PC-3 (cell line): Measurements from ENCODE around the gene DLGAP4. TPM values are rescaled to one million over a fixed set of nuclear protein-coding genes. Genes with fewer than 3 reads are reported as not detected.

Source experiments
- ATAC-seq: fragments of 200-7000 bp; cut with Tn5 transposase; 2 replicates; pipeline ENCODE4 v1.9.1; 2020; ENCODE audit warnings: mild to moderate bottlenecking, moderate library complexity
- BruUV-seq: library from RNA; stranded (reverse); fragments of 400-500 nt; replicated peaks from 2 replicates; lab custom pipeline; 2021; lab: Mats Ljungman, UMichigan
- CTCF ChIA-PET: fragments of 300-600 bp; sonication (Branson Sonifier 250); formaldehyde crosslinking; loops from one replicate; lab custom pipeline; 2022; ENCODE audit warnings: antibody characterized with exemption; lab: Charles Lee
- POLR2A ChIA-PET: fragments of 300-600 bp; sonication (Branson Sonifier 250); formaldehyde crosslinking; loops from one replicate; lab custom pipeline; 2022; ENCODE audit warnings: antibody characterized with exemption; ENCODE audit not compliant: unreplicated experiment; lab: Charles Lee
- DNase-seq: peaks from one replicate; pipeline ENCODE4 v3.0.0-alpha.2; 2015
- H2AFZ ChIP-seq: fragments of 300-600 bp; sonication (generic); 2 replicates; pipeline ENCODE4 v1.6.0; 2016; ENCODE audit warnings: antibody characterized with exemption, low read length
- H3F3A ChIP-seq: fragments of 300-600 bp; sonication (generic); one replicate; pipeline ENCODE4 v1.6.0; 2017; ENCODE audit warnings: antibody characterized with exemption, low read length, control low read depth, mild to moderate bottlenecking; ENCODE audit not compliant: unreplicated experiment
- H3K27ac ChIP-seq: fragments of 300-600 bp; sonication (generic); 2 replicates; pipeline ENCODE4 v1.5.1; 2016; ENCODE audit warnings: mild to moderate bottlenecking, low read length
- H3K27me3 ChIP-seq: fragments of 300-600 bp; sonication (generic); 2 replicates; pipeline ENCODE4 v1.6.1; 2016; ENCODE audit warnings: low read length, mixed read lengths
- H3K36me3 ChIP-seq: fragments of 300-600 bp; sonication (generic); 2 replicates; pipeline ENCODE4 v1.6.1; 2016; ENCODE audit warnings: low read depth, mixed run types, low read length, mixed read lengths
- H3K4me1 ChIP-seq: fragments of 300-600 bp; sonication (generic); 2 replicates; pipeline ENCODE4 v1.5.1; 2016; ENCODE audit warnings: low read length; ENCODE audit not compliant: insufficient read depth
- H3K4me2 ChIP-seq: fragments of 300-600 bp; sonication (generic); 2 replicates; pipeline ENCODE4 v1.6.0; 2016; ENCODE audit warnings: low read length
- H3K4me3 ChIP-seq: fragments of 300-600 bp; sonication (generic); 2 replicates; pipeline ENCODE4 v1.5.1; 2016; ENCODE audit warnings: mild to moderate bottlenecking, low read length, mixed read lengths
- H3K79me2 ChIP-seq: fragments of 300-600 bp; sonication (generic); 2 replicates; pipeline ENCODE4 v1.6.1; 2017; ENCODE audit warnings: low read length, mixed read lengths
- H3K9ac ChIP-seq: fragments of 300-600 bp; sonication (generic); 2 replicates; pipeline ENCODE4 v1.6.0; 2016; ENCODE audit warnings: mild to moderate bottlenecking, low read length
- H3K9me2 ChIP-seq: fragments of 300-600 bp; sonication (generic); replicated peaks from 2 replicates; pipeline ENCODE4 v1.6.1; 2016; ENCODE audit warnings: mixed run types, low read length, mixed read lengths
- H3K9me3 ChIP-seq: fragments of 300-600 bp; sonication (generic); 2 replicates; pipeline ENCODE4 v1.6.1; 2016; ENCODE audit warnings: low read length, mixed read lengths
- H4K20me1 ChIP-seq: fragments of 300-600 bp; sonication (generic); 2 replicates; pipeline ENCODE4 v1.6.1; 2016; ENCODE audit warnings: low read length, mixed read lengths
- EZH2 ChIP-seq: fragments of 300-600 bp; sonication (generic); IDR thresholded peaks from one replicate; pipeline ENCODE4 v1.6.1; 2017; ENCODE audit warnings: antibody characterized with exemption, mild to moderate bottlenecking, low read length; ENCODE audit not compliant: unreplicated experiment
- EZH2phosphoT487 ChIP-seq: fragments of 300-600 bp; sonication (generic); IDR thresholded peaks from 2 replicates; pipeline ENCODE4 v1.6.1; 2018; ENCODE audit warnings: mild to moderate bottlenecking, antibody characterized with exemption, low read length, borderline replicate concordance
- intact Hi-C: fragments of 100-400 bp; cut with micrococcal nuclease; formaldehyde crosslinking; loops from 2 replicates; pipeline ENCODE4 v1.9.0; 2023
- total RNA-seq: library from RNA; depleted of rRNA; stranded (reverse); fragments of >200 nt; gene quantifications from 2 replicates; pipeline ENCODE4 v1.2.3, GENCODE V29; 2014
- TF ChIP-seq, protein P1 (sequence below): fragments of 300-600 bp; sonication (generic); conservative IDR thresholded peaks from 2 replicates; pipeline ENCODE4 v1.5.1; 2017; ENCODE audit warnings: antibody characterized with exemption, low read depth, mild to moderate bottlenecking, low read length

DLGAP4 gene
- total RNA-seq, 1 experiment from 2014 or later, result 21.0 TPM

- Histone ChIP-seq H3K4me3 (no peak overlapping the region), H3K9ac (no peak overlapping the region), H3K4me2 (no peak overlapping the region), H3K27me3 (peaks cover 37% of the 10 kb centered on the region; the same call in 1 of the 2 replicates), H3K27ac (no peak overlapping the region), H3K79me2 (no peaks in the 10 kb centered on the region), H3K36me3 (no peaks in the 10 kb centered on the region), H3K9me3 (no peaks in the 10 kb centered on the region), H3F3A (no peaks in the 10 kb centered on the region), H3K9me2 (no peaks in the 10 kb centered on the region), H2AFZ (no peak overlapping the region), H4K20me1 (no peaks in the 10 kb centered on the region), H3K4me1 (no peaks in the 10 kb centered on the region)
- TF ChIP-seq EZH2phosphoT487 (no peak), EZH2 (no peak)
- TF ChIP-seq, protein P1, sequence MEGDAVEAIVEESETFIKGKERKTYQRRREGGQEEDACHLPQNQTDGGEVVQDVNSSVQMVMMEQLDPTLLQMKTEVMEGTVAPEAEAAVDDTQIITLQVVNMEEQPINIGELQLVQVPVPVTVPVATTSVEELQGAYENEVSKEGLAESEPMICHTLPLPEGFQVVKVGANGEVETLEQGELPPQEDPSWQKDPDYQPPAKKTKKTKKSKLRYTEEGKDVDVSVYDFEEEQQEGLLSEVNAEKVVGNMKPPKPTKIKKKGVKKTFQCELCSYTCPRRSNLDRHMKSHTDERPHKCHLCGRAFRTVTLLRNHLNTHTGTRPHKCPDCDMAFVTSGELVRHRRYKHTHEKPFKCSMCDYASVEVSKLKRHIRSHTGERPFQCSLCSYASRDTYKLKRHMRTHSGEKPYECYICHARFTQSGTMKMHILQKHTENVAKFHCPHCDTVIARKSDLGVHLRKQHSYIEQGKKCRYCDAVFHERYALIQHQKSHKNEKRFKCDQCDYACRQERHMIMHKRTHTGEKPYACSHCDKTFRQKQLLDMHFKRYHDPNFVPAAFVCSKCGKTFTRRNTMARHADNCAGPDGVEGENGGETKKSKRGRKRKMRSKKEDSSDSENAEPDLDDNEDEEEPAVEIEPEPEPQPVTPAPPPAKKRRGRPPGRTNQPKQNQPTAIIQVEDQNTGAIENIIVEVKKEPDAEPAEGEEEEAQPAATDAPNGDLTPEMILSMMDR, result no peak
- no peak for DNase-seq
- ChIA-PET CTCF (no interaction called here), POLR2A (no interaction called here)
- no peak for ATAC-seq
- intact Hi-C loops, result no loop called here
- BruUV-seq, result no TSS peak
These were observed 65.1 kb downstream of the DLGAP4 start for GRCh38 chr20:36370991-36371790.

DNA sequence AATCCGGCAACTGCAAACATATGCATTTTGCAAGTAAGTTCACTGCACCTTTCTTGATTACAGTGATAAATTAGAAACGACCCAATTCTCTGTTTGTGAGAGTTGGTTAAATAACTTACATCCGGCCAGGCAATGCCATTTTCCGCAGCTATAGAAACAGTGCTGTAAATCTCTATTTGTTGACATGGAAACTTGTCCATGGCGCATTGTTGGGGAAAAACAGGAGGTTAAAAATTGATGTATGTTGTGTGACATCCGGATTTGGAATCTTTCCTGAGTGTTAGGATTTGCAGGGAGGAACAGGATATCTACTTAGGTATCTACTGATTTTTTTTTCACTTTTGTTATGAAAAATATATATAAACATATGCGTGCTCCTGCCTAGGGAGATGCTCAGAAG is 66.5 kb downstream of the DLGAP4 start:
- H3K4me1 ChIP-seq, result no peaks in the 10 kb centered on the region
- intact Hi-C loops, result no loop called here
- ATAC-seq, result no peak
- H3K9ac ChIP-seq, result no peak overlapping the region
- no peak overlapping the region for H2AFZ ChIP-seq
- H3K79me2 ChIP-seq, result no peaks in the 10 kb centered on the region
- no peak overlapping the region for H3K4me3 ChIP-seq
- DNase-seq, result no peak
- H3K27ac ChIP-seq, result no peak overlapping the region
- H3K36me3 ChIP-seq, result no peaks in the 10 kb centered on the region
- H3K27me3 ChIP-seq, result peaks cover 34% of the 10 kb centered on the region
- no peaks in the 10 kb centered on the region for H3K9me3 ChIP-seq
- no peaks in the 10 kb centered on the region for H3F3A ChIP-seq
- BruUV-seq, result no TSS peak
- no peak overlapping the region for H3K4me2 ChIP-seq
- no peaks in the 10 kb centered on the region for H3K9me2 ChIP-seq
- TF ChIP-seq, protein P1, result no peak
- TF ChIP-seq EZH2phosphoT487, result no peak
- TF ChIP-seq EZH2, result no peak
- CTCF ChIA-PET, result no interaction called here
- POLR2A ChIA-PET, result no interaction called here
- no peaks in the 10 kb centered on the region for H4K20me1 ChIP-seq

GRCh38 chr20:36373089-36373488 is 67.0 kb downstream of the DLGAP4 start:
- POLR2A ChIA-PET, result no interaction called here
- TF ChIP-seq EZH2phosphoT487 (no peak), EZH2 (no peak)
- TF ChIP-seq, protein P1, result no peak
- H4K20me1 ChIP-seq, result no peaks in the 10 kb centered on the region
- no peak overlapping the region for H3K4me3 ChIP-seq
- no peaks in the 10 kb centered on the region for H3K4me1 ChIP-seq
- no peaks in the 10 kb centered on the region for H3K9me3 ChIP-seq
- H3K9ac ChIP-seq, result no peak overlapping the region
- BruUV-seq, result no TSS peak
- no peak overlapping the region for H3K27ac ChIP-seq
- no peak overlapping the region for H3K4me2 ChIP-seq
- intact Hi-C loops, result no loop called here
- H3K36me3 ChIP-seq, result no peaks in the 10 kb centered on the region
- peaks cover 36% of the 10 kb centered on the region for H3K27me3 ChIP-seq
- H2AFZ ChIP-seq, result no peak overlapping the region
- CTCF ChIA-PET, result no interaction called here
- no peaks in the 10 kb centered on the region for H3K79me2 ChIP-seq
- ATAC-seq, result no peak
- no peaks in the 10 kb centered on the region for H3K9me2 ChIP-seq
- H3F3A ChIP-seq, result no peaks in the 10 kb centered on the region
- no peak for DNase-seq
